Hippocampal formation (tissue), 2 donors: ENCODE measurements around the gene C16orf89.
"Not testable (repeated sequence)": the region's sequence is repeated elsewhere in the genome, so short reads cannot be mapped to it uniquely, and the experiment has no call there.

Source experiments
- DNase-seq, 2 donors: peaks; one replicate each; lab custom pipeline; 2025; lab: John Stamatoyannopoulos, UW

C16orf89 gene, protein sequence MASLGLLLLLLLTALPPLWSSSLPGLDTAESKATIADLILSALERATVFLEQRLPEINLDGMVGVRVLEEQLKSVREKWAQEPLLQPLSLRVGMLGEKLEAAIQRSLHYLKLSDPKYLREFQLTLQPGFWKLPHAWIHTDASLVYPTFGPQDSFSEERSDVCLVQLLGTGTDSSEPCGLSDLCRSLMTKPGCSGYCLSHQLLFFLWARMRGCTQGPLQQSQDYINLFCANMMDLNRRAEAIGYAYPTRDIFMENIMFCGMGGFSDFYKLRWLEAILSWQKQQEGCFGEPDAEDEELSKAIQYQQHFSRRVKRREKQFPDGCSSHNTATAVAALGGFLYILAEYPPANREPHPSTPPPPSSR

GRCh38 chr16:5065813-5066212, at the start of gene C16orf89:
C16orf89 (minus strand) TSS chr16:5065956; CDS start chr16:5065908, 48 bp downstream.
- DNase-seq, result peak; percentile 30 to 31

GRCh38 chr16:5110933-5111332, 45.2 kb upstream of the C16orf89 start:
- not testable (repeated sequence) for DNase-seq

- no peak for DNase-seq
Observed at GRCh38 chr16:5108505-5109158, 42.9 kb upstream of the C16orf89 start.

GRCh38 chr16:5105039-5105438, 39.3 kb upstream of the C16orf89 start:
- DNase-seq, result not testable (repeated sequence)

- DNase-seq, result not testable (repeated sequence)
Observed at GRCh38 chr16:5103296-5104032, 37.7 kb upstream of the C16orf89 start.

GRCh38 chr16:5099174-5099573, 33.4 kb upstream of the C16orf89 start:
- DNase-seq, result not testable (repeated sequence)

DNA sequence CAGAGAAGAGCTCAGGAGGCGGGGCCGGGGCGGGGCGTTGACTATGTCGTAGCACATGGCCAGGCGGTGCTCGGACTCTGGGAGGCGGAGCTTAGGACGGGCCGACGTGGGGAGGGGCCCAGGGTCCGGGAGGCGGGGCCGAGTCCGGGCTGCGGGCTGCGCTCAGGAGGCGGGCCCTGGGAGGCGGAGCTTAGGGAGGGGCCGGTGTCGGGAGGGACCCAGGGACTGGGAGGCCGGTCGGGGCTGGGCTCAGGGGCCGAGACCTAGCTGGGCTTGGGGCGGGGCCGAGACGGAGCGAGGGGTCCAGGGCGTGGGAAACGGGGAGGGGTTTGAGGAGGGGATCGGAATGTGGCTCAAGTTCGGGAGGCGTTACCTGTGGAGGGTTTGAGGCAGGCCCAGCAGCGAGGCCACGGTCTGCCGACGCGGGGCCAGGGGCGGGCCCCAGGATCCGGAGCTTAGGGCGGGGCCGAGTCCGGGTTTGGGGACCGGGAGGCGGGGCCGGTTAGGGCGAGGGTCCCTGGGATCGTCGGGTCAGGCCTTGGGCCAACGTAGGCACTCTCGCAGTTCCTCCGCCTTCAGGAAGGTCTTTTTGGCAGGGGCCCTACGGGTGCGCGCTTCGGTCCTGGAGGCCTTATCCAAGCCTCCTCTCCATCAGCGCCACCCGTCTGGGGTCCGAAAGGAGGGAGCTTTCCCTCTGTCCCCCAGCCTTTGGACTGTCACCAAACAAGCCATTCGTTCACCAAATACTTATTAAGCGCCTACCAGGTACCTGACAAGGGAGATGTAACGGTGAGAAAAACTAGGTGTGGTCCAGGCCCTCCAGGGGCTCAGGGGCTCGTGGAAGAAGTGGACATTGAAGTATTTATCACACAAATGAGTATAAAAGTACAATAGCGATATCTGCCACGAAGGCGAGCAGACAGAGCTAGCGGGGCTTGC, 32.7 kb upstream of the C16orf89 start:
- peak in 1 of 2 donors; percentile 35 for DNase-seq

GRCh38 chr16:5097470-5098220, 31.9 kb upstream of the C16orf89 start, which contains the start of gene EEF2KMT:
EEF2KMT (minus strand) TSS chr16:5097795; CDS start chr16:5097739, 56 bp downstream.
- DNase-seq, result peak; percentile 97 to 100

DNA sequence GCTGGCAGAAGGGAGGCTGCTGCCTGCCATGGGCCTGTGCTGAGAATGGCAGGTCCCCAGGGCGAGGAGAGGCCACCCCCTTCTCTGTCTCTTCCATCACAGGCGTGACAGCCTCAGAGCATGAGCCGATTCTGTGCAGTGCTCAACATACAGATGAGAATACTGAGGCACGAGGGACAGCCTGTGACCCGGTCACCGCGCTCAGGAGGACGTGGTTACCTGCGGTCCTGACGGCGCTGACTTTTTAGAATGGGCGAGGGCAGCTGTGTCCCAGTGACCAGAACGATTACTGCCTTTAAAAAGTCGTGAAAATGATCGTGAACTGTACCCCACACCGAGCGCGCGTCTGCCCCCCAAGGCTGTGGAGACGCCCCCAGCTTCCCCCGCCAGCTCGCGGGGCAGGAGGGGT, 31.3 kb upstream of the C16orf89 start:
- not testable (repeated sequence) for DNase-seq

DNA sequence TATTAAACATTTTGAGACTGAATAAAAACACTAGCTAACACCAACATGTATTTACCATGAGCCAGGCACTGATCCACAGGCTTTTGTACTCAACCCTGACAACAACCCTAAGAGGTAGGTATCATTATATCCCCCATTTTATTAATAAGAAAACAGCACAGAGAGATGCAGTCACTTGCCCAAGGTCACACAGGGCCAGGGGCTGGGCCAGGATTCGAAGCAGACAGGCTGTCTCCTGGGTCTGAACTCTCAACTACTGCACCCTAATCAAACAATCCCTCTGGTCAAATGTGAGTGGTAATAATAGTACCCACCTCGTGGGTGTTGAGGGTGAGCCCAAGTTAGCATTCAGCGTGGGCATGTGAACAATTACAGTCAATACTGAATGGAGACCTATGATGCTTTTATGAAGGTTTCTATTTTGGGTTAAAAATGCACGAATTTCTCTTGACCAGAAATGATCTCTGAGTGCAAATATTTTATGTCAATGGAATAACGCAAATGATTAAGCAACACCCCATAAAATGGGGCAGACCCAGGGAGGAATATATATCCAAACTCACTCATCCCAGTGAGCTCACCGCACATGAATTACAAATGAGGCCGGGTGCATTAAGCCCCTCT, 30.8 kb upstream of the C16orf89 start:
- DNase-seq, result not testable (repeated sequence)

DNA sequence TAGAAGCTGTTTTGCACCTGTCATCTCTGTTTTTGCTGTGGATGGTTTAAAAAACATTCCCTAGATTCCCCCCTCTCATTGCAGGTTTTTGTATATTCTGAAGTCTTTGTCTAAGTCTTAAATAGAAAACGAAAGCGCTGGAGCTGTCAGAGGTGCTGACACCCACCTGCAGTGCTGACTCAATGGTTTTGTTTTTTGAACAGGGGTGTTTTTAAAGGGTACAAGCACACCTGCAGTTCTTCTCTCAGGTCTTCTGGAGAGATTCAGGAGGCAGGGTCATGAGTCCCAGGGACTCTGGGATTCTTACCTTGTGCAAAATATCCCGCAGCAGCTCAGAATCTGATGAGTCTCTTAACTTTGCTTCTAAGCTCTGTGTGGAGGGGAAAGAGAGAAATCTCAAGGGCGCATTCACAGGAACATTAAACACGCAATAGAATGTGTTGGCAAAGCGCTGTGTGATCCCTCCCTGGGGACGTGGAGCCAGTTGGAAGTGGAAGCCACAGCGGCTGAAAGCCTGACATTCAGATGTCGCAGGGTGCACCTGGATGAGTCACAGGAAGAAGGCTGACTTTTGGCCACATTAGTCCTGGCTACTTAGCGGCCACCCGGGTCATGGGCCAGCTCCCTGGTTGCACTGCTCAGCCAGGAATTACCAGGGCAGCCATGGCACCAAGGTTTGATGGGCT, 29.5 kb upstream of the C16orf89 start:
- DNase-seq, result not testable (repeated sequence)

DNA sequence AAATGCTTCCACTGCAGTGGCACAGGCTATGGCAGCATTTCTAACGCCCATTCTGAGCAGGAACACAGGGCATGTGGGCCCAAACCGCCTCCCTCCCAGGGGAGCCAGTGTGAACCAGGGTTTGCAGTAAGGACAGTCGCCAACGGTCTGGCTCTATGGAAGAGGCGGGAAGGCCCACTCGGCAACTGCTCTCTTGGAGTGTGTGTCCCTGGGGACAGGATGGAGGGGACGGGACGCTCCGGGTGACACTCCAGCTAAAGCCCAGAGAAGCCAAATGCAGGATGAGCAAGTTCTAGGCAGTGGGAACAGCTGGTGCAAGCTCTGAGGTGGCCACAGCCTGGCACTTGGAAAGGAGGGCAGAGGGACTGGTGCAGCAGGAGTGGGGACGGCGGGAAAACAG, 28.0 kb upstream of the C16orf89 start:
- DNase-seq, result not testable (repeated sequence)

GRCh38 chr16:5093081-5093480, 27.3 kb upstream of the C16orf89 start:
- not testable (repeated sequence) for DNase-seq

DNA sequence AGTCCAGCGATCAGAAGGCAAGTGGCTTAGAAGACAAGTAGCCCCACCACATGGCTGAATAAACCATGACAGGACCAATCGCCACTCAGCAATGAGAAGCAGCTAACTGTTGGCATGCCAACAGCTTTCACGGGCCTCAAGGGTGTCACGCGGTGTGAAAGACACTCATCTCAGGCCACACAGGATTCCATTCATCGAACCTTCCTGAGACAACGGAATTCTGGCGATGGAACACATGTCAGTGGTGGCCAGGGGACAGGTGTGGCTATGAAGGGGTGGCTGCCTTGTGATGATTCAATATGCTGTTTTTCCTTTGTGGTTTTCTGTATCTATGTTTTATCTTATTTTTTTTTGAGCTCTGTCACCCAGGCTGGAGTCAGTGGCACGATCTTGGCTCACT, 24.8 kb upstream of the C16orf89 start:
- DNase-seq, result not testable (repeated sequence)

DNA sequence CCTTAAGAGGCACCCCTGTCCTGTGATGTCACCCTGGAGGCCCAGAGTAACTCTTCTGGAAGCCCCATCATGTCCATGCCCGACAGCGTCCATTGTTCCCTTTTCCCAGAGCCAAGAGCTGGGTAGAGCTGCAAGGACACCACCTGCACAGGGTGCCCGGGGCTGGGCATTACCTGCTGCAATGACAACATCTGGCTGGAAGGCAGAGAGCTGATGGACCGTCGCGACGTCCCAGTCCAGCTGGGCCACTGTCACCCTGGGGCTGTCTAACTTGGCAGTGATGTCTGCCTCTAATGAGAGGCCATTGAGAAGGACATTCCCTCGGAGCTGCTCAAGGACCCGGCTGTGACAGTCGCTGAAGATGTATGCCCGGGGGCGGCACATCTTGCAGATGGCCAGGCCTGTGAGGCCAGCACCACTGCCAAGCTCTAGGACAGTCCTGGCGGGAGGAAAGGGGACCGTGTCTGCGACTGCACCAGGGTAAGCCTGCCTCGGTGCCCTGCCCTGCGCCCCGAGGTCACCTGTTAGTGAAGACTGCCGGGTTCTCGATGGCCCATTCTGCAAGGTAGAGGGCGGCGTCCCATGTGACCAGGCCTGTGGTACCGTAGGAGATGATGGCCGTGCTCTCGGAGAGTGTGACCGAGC, 24.3 kb upstream of the C16orf89 start:
- DNase-seq, result not testable (repeated sequence)

- DNase-seq, result not testable (repeated sequence)
Observed at GRCh38 chr16:5088936-5089335, 23.2 kb upstream of the C16orf89 start.

DNA sequence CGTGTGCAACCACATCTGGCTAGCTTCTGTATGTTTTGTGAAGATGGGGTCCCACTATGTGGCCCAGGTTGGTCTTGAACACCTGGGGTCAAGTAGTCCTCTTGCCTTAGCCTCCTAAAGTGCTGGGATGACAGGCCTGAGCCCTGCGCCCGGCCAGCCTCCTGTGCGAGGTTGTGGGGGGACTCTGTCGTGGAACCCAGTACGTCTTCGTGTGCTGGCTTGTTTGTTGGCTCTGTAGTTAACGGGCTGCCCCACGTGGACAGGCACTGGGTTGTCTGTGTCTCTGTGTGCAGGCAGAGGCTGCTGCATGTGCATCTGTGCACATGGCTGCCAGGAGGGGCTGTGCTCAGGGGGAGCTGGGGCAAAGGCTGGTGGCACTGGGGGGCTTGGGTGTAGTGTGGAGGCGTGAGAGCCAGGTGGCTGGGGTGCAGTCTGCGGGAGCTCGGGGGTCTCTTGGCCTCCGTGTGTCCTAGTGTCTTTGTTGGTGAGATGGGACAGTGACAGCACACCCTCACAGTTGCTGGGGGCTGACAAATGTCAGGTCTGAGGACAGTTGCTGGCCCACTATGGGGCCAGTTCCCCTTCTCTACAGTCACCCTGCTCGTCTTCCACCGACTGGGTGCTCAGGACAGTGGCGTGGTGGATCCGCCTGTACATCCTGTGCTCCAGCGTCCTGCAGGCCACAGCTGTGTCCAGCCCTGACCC, 22.5 kb upstream of the C16orf89 start:
- not testable (repeated sequence) for DNase-seq

DNA sequence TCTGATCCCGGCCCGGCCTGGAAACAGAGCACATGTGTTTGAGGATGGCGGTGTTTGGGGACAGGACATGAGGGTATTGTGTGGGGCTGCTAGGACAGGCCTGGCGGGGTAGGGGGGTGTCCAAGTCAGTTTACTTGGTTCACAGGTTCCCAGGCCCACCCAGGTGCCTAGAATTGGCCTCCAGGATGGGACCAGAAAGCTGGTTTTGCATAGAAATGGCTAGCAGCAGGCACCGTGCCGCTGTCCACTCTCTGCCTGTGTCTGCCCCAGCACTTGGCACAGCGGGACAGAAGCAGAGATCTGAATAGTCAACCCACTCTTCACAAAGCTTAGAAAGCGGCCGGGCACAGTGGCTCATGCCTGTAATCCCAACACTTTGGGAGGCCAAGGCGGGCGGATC, 20.0 kb upstream of the C16orf89 start:
- not testable (repeated sequence) for DNase-seq
